HT-29 (cell line): Measurements from ENCODE around the gene PADI1. TPM values are rescaled to one million over a fixed set of nuclear protein-coding genes. Genes with fewer than 3 reads are reported as not detected.

Source experiments
- DNase-seq: peaks from one replicate; pipeline ENCODE4 v3.0.0-alpha.2; 2015; ENCODE audit warnings: low spot score
- total RNA-seq: library from RNA; depleted of rRNA; stranded (reverse); fragments of >200 nt; shearing (Covaris generic); gene quantifications from 2 replicates; pipeline ENCODE4 v1.2.3, GENCODE V29; 2014; rRNA removed

Gene PADI1
- total RNA-seq = 16.3 and 17.5 TPM in 2 replicates

DNA sequence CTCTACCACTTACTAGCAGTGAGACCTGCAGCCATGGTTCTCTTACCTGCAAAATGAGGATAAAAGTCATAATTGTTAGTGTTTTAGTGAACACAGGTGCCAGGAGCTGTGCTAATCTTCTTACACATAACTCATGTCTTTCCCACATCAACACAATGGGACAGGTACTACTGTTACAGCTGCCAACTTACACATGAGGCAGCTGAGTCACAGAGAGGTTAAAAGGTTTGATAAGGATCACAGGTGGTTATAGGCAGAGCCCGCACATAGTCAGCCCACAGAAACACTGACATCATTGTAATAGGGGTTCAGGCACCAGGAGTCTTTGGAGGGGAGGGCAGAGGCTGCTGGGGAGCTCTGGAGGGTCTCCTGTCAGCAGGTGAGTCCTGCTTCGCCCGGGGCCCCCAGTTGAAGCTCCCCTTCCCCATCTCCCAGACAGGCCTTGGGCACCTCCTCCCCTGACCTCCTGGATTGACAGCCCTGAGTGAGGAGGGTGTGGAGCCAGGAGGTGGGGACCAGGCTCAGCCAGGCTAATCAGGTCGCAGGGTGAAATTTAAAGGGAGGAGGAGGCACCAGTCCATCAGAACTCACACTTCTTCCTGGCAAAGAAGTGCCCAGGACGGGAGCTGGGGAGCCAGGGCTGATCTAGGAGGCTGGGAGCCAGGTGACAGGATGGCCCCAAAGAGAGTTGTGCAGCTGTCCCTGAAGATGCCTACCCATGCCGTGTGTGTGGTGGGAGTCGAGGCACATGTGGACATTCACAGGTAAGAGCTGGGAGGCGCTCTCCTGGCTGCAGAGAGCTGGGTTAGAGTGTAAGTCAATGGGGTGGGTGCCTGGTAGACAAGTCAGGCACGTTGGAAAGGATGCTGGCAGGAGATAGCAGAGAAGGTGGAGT is at the start of gene PADI1:
TSS of gene PADI1 (plus strand) at position 583 of the 895 bp plus-strand sequence. CDS start at position 673, 90 bp downstream.
- DNase-seq = no peak

DNA sequence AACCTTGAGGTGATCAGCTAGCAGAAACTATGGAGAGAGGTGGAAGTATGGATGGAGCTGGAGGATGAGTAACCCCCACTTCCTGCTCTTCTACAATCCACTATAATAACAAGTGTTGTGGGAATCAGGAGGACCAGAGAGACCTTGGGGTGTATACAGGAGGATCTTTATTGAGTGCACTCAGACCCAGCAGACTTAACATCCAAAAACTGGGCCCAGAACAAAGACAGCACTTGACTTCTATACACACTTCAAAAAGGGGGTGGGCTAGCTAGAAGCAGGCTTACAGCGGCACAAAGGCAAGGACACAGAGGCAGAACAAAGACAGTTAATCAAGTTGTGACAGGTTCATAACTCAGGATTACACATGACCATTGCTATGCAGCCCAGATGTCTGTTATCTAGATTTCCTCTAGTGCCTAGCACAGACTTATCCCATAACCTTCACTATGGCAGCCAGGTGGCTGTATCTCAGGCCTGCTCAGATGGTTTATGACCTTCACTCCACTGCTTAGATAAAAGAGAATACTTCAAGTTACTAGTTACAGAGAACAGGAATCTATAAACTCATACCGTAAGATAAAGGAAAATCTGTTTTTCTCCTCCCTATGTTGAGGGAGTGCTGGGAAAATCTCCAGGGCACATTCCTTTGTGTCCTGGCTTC is 49.5 kb upstream of the PADI1 start:
- DNase-seq = no peak

- DNase-seq = no peak
Measured at GRCh38 chr1:17156108-17156507, 48.8 kb upstream of the PADI1 start.

- DNase-seq = no peak
Measured at GRCh38 chr1:17158961-17159360, 46.0 kb upstream of the PADI1 start.

GRCh38 chr1:17161137-17161740 is 43.7 kb upstream of the PADI1 start:
- DNase-seq = no peak

DNA sequence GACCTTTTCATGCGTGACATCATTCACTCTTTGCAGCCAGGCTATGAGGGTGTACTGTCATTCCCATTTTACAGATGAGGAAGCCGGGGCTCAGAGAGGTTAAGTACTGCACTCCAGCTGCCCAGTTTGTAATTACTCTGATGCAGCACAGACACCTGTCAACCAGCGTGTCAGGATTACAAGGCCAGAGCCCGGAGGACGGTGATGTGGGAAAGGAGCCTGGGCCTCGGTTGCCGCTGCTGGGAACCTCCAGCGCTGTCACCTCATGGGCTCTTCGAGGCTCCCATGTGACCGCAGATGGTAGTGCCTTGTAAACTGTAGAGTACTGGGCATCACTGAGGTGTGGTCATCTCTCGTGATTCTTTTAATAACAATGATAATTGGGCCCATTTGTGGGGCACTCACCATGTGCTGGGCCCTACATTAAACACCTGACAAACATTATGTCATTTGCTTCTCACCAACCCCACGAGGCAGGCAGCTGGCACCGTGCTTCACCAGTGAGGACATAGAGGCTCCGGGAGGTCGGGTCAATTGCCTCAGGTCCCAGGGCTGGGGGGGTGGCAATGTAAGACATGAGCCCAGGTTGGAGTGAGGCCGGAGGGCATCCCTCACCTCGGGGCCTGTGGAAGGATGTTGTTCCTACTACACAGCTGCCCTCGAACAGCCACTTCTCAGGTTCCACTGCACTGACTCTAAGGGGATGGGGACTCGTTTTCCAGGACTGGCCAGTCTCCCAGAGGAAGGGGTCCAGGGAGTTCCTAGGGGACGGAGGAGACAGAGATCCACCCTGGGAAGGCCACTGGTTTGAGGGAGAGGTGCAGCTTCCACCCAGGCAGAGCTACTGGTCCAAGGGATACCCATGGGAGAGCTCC is 42.8 kb upstream of the PADI1 start:
- no peak for DNase-seq

DNA sequence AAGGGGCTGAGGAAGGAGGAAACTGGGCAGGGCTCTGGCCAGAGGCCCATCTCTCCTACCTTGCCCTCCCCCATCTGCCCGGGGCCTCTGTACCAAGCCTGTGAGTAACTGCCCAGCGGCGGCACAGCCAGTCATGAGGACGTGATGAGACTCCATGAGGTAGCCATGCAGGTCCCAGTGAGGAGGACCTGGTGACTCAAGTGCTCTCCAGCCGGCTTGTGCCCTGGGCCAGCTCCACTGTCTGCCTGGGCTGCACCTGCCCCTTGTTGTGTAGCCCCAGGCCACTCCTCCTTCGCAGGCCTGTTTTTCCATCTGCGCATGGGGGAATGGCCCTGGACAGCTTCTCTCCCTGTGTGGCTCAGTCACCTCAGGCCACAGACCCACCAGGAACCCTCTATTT is 42.0 kb upstream of the PADI1 start:
- DNase-seq = no peak

GRCh38 chr1:17163371-17163770 is 41.6 kb upstream of the PADI1 start:
- DNase-seq = no peak

GRCh38 chr1:17163789-17164666 is 40.9 kb upstream of the PADI1 start:
- no peak for DNase-seq

- DNase-seq = no peak
Measured at GRCh38 chr1:17165823-17166222, 39.1 kb upstream of the PADI1 start.

DNA sequence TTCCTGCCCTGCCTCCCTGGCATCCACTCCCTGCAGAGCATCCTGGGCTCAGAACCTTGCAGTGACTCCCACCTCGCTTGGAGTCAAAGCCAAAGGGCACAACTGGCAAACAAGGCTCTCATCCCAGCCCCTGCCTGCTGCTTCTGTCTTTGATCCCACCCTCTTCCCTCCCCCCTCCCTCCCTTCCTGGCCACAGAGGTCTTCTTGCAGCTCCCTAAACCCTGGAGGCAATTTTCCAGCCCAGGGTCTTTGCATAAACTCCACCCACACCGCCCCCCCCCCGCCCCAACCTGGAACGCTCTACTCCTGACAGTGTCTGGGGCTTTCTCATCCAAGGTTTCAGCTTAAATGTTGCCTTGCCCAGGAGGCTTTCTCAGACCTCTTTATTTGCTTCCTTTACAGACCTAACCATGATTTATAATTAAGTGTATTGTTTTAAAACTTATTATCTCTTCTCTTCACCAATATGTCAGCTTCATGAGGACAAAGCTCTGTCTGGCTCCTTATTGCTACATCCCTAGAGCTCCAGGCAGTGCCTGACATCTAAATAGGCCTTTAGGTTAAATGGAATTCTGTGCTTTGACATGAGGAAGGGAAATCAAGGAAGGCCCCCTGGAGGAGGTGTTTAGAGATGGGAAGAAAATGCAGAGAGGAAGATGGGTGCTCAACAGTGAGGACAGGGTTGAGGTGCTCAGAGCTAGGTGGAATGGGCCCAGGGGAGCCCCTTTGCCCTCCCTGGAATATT is 37.7 kb upstream of the PADI1 start:
- DNase-seq = no peak

DNA sequence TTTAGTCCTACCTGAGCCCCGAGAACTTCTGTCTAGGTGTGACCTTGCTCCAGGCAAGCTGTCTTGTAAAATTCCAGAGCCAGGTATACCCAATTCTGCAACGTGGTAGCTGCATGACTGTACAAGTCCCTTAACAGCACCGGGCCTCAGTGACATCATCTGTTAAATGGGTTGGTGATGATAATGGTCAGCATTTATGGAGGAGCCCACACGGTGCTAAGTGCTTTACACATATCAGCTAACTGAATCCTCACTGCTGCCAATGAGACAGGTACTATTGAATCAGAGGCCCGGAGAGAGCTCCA is 37.2 kb upstream of the PADI1 start:
- no peak for DNase-seq

- no peak for DNase-seq
Measured at GRCh38 chr1:17168091-17168876, 36.6 kb upstream of the PADI1 start.

DNA sequence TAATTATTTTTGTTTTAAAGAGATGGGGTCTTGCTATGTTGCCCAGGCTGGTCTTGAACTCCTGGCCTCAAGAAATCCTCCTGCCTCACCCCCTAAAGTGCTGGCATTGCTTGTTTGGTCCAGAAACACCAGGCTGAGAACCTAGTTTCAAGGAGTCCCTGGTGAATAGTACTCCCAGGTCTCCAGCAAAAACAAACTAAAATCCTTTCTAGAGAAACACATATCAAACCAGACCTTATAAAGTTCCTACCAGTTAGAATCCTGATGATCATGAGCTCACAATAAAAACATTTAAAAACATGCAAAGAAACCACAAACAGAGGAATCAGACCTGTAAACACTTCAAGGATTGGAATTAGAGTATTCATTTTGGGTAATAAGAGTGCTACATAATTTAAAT is 34.4 kb upstream of the PADI1 start:
- no peak for DNase-seq

DNA sequence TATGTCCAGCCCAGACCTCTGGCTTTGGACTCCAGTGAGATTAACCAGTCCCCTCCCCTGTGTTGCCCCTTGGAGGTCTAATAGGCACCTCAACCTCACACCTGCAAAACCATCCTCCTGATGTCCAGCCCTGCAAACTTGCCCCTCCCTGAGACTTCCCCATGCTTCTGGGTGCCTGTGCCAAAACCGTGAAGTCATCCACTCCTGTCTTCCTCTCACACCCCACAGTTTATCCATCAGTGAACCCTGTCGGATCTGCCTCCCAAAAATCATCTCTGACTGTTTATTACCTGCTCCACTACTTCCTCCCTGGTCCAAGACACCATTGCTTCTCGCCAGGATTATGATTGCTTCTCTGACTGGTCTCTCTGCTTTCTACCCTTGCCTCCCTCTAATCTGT is 31.7 kb upstream of the PADI1 start:
- DNase-seq = no peak

GRCh38 chr1:17176306-17177061 is 28.4 kb upstream of the PADI1 start:
- no peak for DNase-seq

DNA sequence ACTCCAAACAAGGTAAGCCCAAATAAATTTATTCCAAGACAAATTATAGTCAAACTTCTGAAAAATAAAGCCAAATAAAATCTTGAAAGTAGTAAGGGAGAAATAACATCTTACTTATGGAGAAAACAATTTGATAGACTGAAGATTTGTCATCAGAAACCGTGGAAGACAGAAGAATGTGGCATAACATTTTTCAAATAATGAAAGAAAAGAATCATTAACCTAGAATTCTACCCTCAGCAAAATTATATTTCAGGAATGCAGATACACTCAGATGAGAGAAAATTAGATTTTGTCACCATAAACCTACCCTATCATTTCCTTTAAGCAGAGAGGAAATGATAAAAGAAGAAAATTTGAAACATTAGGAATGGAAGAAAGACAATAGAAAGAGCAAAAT is 27.3 kb upstream of the PADI1 start:
- no peak for DNase-seq

DNA sequence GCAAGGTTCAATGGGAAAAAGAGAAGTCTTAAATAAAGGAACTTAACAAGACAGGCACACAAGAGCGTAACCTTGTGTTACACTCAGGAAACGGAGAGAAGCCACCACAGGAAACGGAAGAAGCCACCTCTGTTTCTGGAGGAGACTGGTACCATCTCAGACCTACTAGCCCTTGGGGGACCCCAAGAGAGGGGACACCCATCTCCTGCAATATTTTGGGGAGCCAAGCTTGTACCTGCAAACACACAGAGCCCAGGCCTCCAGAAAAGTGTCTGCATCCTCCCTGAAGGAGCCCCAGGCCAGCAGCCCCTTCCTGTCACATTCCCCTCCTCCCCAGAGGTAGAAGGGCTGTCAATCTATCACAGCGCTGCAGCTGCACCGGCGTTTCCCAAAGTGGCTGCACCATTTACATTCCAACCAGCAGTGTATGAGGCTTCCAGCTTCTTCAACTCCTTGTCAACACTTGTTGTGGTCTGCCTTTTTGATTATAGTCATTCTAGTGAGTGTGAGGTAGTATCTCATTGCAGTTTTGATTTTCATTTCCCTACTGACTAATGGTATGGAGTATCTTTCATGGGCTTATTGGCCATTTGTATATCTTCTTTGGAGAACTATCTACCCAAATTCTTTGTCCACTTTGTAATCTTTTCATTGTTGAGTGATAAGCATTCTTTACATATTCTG is 23.0 kb upstream of the PADI1 start:
- DNase-seq = no peak
